ENCODE data around the gene CGB2.
"Not testable (repeated sequence)": the region's sequence is repeated elsewhere in the genome, so short reads cannot be mapped to it uniquely, and the experiment has no call there.

The CGB2 gene

GRCh38 chr19:49030323-49030722, 1.4 kb upstream of the CGB2 start:
- not testable (repeated sequence) for FAIRE-seq; DNase-seq (ENCODE audit: low spot score)

- DNase-seq (ENCODE audit: low spot score); FAIRE-seq: not testable (repeated sequence)
Measured at GRCh38 chr19:49036815-49037214, 5.1 kb downstream of the CGB2 start, which contains the start of gene CGB1. CGB1 (minus strand) TSS chr19:49036895; CDS start chr19:49036711, 184 bp downstream.

- not testable (repeated sequence) for FAIRE-seq; DNase-seq (ENCODE audit: low spot score)
Measured at GRCh38 chr19:49038111-49038510, 6.4 kb downstream of the CGB2 start.

GRCh38 chr19:49038557-49039276, 7.0 kb downstream of the CGB2 start:
- peak; percentile 53 for FAIRE-seq

GRCh38 chr19:49039736-49040135, 8.0 kb downstream of the CGB2 start:
- not testable (repeated sequence) for FAIRE-seq; DNase-seq (ENCODE audit: low spot score)

More at GRCh38 chr19:49038557-49039276, 7.0 kb downstream of the CGB2 start:
- peak; percentile 72 for DNase-seq (ENCODE audit: low spot score)

GRCh38 chr19:49042177-49042576, 10.5 kb downstream of the CGB2 start:
- peak; percentile 66 for FAIRE-seq
- DNase-seq (ENCODE audit: low spot score) = peak; percentile 63

GRCh38 chr19:49042666-49043065, 11.0 kb downstream of the CGB2 start:
- FAIRE-seq; DNase-seq (ENCODE audit: low spot score): not testable (repeated sequence)

- DNase-seq (ENCODE audit: low spot score); FAIRE-seq: not testable (repeated sequence)
Measured at GRCh38 chr19:49043548-49043947, 11.9 kb downstream of the CGB2 start, which contains the start of gene CGB5. CGB5 (plus strand) TSS chr19:49043848; CDS start chr19:49044210, 362 bp downstream.

- not testable (repeated sequence) for FAIRE-seq; DNase-seq (ENCODE audit: low spot score)
Measured at GRCh38 chr19:49049011-49049410, 17.3 kb downstream of the CGB2 start, which contains the start of gene CGB8. CGB8 (minus strand) TSS chr19:49049111; CDS start chr19:49048739, 372 bp downstream.

- DNase-seq (ENCODE audit: low spot score); FAIRE-seq: not testable (repeated sequence)
Measured at GRCh38 chr19:49049834-49050233, 18.1 kb downstream of the CGB2 start.

GRCh38 chr19:49050376-49051033, 18.8 kb downstream of the CGB2 start:
- not testable (repeated sequence) for FAIRE-seq
- peak; percentile 68 for DNase-seq (ENCODE audit: low spot score)

- DNase-seq (ENCODE audit: low spot score) = peak; percentile 85
- FAIRE-seq = peak; percentile 61
Measured at GRCh38 chr19:49056101-49056901, 24.6 kb downstream of the CGB2 start.

GRCh38 chr19:49056902-49057596, 25.4 kb downstream of the CGB2 start:
- FAIRE-seq; DNase-seq (ENCODE audit: low spot score): not testable (repeated sequence)

GRCh38 chr19:49057636-49058234, 26.0 kb downstream of the CGB2 start, which contains the start of gene CGB7:
CGB7 (minus strand) TSS chr19:49057749; CDS start chr19:49055375, 2,374 bp downstream.
- peak; percentile 87 for DNase-seq (ENCODE audit: low spot score)
- FAIRE-seq = no peak

GRCh38 chr19:49058562-49058961, 26.9 kb downstream of the CGB2 start:
- FAIRE-seq (no peak), DNase-seq (ENCODE audit: low spot score) (no peak)

GRCh38 chr19:49059053-49059452, 27.4 kb downstream of the CGB2 start:
- FAIRE-seq (no peak), DNase-seq (ENCODE audit: low spot score) (no peak)

GRCh38 chr19:49061000-49061399, 29.3 kb downstream of the CGB2 start:
- no peak for FAIRE-seq

GRCh38 chr19:49061445-49061844, 29.8 kb downstream of the CGB2 start:
- FAIRE-seq (no peak), DNase-seq (ENCODE audit: low spot score) (no peak)

More at GRCh38 chr19:49061000-49061399, 29.3 kb downstream of the CGB2 start:
- DNase-seq (ENCODE audit: low spot score) = no peak

- FAIRE-seq = no peak
- no peak for DNase-seq (ENCODE audit: low spot score)
Measured at GRCh38 chr19:49064029-49064629, 32.4 kb downstream of the CGB2 start.

Measured in urothelium cell line (cell line).